GM20000 (cell line): ENCODE data around the gene IMMT.

Experiments used
- DNase-seq: peaks from one replicate; pipeline ENCODE4 v3.0.0; 2012; ENCODE audit warnings: low spot score
- CTCF ChIP-seq: IDR thresholded peaks from 2 replicates; pipeline ENCODE4 v1.5.1; 2012; ENCODE audit warnings: mild to moderate bottlenecking, control low read depth; ENCODE audit errors: extremely low read depth, missing control alignments

Gene IMMT

GRCh38 chr2:86139981-86140380, 55.3 kb downstream of the IMMT start:
- no peak for TF ChIP-seq CTCF
- no peak for DNase-seq

- TF ChIP-seq CTCF: no peak
- DNase-seq: no peak
Measured at GRCh38 chr2:86138736-86139625, 56.3 kb downstream of the IMMT start.

- no peak for TF ChIP-seq CTCF
- DNase-seq: no peak
Measured at GRCh38 chr2:86136141-86136540, 59.1 kb downstream of the IMMT start.

- TF ChIP-seq CTCF: no peak
- no peak for DNase-seq
Measured at GRCh38 chr2:86135653-86136052, 59.6 kb downstream of the IMMT start.

GRCh38 chr2:86134709-86135108, 60.6 kb downstream of the IMMT start:
- no peak for TF ChIP-seq CTCF

GRCh38 chr2:86124683-86125082, 70.6 kb downstream of the IMMT start:
- no peak for TF ChIP-seq CTCF
- no peak for DNase-seq

More at GRCh38 chr2:86134709-86135108, 60.6 kb downstream of the IMMT start:
- DNase-seq: no peak

GRCh38 chr2:86123328-86123925, 71.8 kb downstream of the IMMT start:
- DNase-seq: no peak
- TF ChIP-seq CTCF: no peak
